ENCODE results near the gene XXYLT1. TPM values are rescaled to one million over a fixed set of nuclear protein-coding genes. Genes with fewer than 3 reads are reported as not detected.

XXYLT1 gene
- total and polyA plus RNA-seq, 9 of the 15 experiments (the other 6 are each of a cell fraction or from before 2014, with no cell fraction given): 1.9 to 18.9 (median 15.0) TPM

GRCh38 chr3:195258449-195259153 is 12.4 kb downstream of the XXYLT1 start (continued):
- TF ChIP-seq NR2C2 (CRISPR knock-in tag; IDR thresholded peaks at IDR 0.05) (no peak), NR2C2 (tag; IDR thresholded peaks at IDR 0.05) (peak; percentile 1; the same call in 1 of the 2 replicates), CHD1 (IDR thresholded peaks at IDR 0.05; ENCODE audit: low read length) (no peak), ARID3A (IDR thresholded peaks at IDR 0.05; ENCODE audit: borderline replicate concordance, low read depth, low read length) (no peak), MCM2 (IDR thresholded peaks at IDR 0.05; ENCODE audit: low read depth) (no peak), JUND (IDR thresholded peaks at IDR 0.05; ENCODE audit: borderline replicate concordance, low read depth, low read length) (no peak), JUND (tag; IDR thresholded peaks at IDR 0.05; ENCODE audit: borderline replicate concordance, low read depth, low read length) (no peak), MBD2 (IDR thresholded peaks at IDR 0.05; ENCODE audit: borderline replicate concordance, low read depth) (no peak), ZNF347 (CRISPR knock-in tag; IDR thresholded peaks at IDR 0.05; ENCODE audit: low read depth) (no peak), ETV1 (tag; conservative IDR thresholded peaks at IDR 0.05; ENCODE audit: low read depth) (no peak), SMAD3 (CRISPR knock-in tag; conservative IDR thresholded peaks at IDR 0.05) (no peak)
- TF ChIP-seq, protein P1, sequence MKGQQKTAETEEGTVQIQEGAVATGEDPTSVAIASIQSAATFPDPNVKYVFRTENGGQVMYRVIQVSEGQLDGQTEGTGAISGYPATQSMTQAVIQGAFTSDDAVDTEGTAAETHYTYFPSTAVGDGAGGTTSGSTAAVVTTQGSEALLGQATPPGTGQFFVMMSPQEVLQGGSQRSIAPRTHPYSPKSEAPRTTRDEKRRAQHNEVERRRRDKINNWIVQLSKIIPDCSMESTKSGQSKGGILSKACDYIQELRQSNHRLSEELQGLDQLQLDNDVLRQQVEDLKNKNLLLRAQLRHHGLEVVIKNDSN (CRISPR knock-in tag; IDR thresholded peaks at IDR 0.05): 0 out of 2 replicates have a peak, but pooled peaks have one; percentile 17

All from K562 (cell line).